ENCODE measurements around the gene CDK5RAP2. TPM values are rescaled to one million over a fixed set of nuclear protein-coding genes. Genes with fewer than 3 reads are reported as not detected.

Gene CDK5RAP2
- total RNA-seq, 4 donors from 2014 or later: 41.6 to 77.2 (median 43.2) TPM

- 68 to 76% methylated on average over 4 of the region's 7 CpGs for WGBS, 2 donors (ENCODE audit: low coverage in 1 of 2)
- H3K36me3 ChIP-seq: peaks cover 0 to 97% of the 10 kb centered on the region in 2 donors
- TF ChIP-seq POLR2AphosphoS5 (IDR thresholded peaks at IDR 0.05) (no peak), CTCF (IDR thresholded peaks at IDR 0.05) (no peak), EP300 (IDR thresholded peaks at IDR 0.05) (no peak), POLR2A (IDR thresholded peaks at IDR 0.05) (no peak)
Measured at GRCh38 chr9:120528829-120529228, 51.1 kb downstream of the CDK5RAP2 start.

GRCh38 chr9:120528327-120528726, 51.6 kb downstream of the CDK5RAP2 start:
- Histone ChIP-seq H3K27ac (no peak overlapping the region), H3K4me1 (no peaks in the 10 kb centered on the region), H3K36me3 (peaks cover 0 to 97% of the 10 kb centered on the region in 2 donors), H3K27me3 (no peaks in the 10 kb centered on the region), H3K9me3 (no peaks in the 10 kb centered on the region), H3K4me3 (no peak overlapping the region)
- WGBS, 2 donors (ENCODE audit: low coverage in 1 of 2): 83 to 100% methylated on average over 1 of the region's 1 CpG
- no peak for ATAC-seq
- no peak for TF ChIP-seq POLR2AphosphoS5 (IDR thresholded peaks at IDR 0.05)
- TF ChIP-seq EP300 (IDR thresholded peaks at IDR 0.05): no peak
- no peak for TF ChIP-seq CTCF (IDR thresholded peaks at IDR 0.05)
- TF ChIP-seq POLR2A (IDR thresholded peaks at IDR 0.05): no peak

More at GRCh38 chr9:120528829-120529228, 51.1 kb downstream of the CDK5RAP2 start:
- Histone ChIP-seq H3K9me3 (no peaks in the 10 kb centered on the region), H3K27ac (no peak overlapping the region), H3K4me1 (no peaks in the 10 kb centered on the region), H3K27me3 (no peaks in the 10 kb centered on the region), H3K4me3 (no peak overlapping the region)
- ATAC-seq: no peak

GRCh38 chr9:120526534-120526933, 53.4 kb downstream of the CDK5RAP2 start:
- WGBS, 2 donors (ENCODE audit: low coverage in 1 of 2): 94 to 100% methylated on average over 2 to 3 of the region's 3 CpGs
- H3K27ac ChIP-seq: no peak overlapping the region
- H3K27me3 ChIP-seq: no peaks in the 10 kb centered on the region
- TF ChIP-seq POLR2AphosphoS5 (IDR thresholded peaks at IDR 0.05) (no peak), POLR2A (IDR thresholded peaks at IDR 0.05) (no peak), CTCF (IDR thresholded peaks at IDR 0.05) (no peak), EP300 (IDR thresholded peaks at IDR 0.05) (no peak)
- no peaks in the 10 kb centered on the region for H3K9me3 ChIP-seq
- ATAC-seq: no peak
- no peak overlapping the region for H3K4me3 ChIP-seq
- H3K4me1 ChIP-seq: no peaks in the 10 kb centered on the region
- peaks cover 0 to 94% of the 10 kb centered on the region in 2 donors for H3K36me3 ChIP-seq

- Histone ChIP-seq H3K27me3 (no peaks in the 10 kb centered on the region), H3K36me3 (peaks cover 0 to 87% of the 10 kb centered on the region in 2 donors), H3K4me3 (no peak overlapping the region), H3K4me1 (no peaks in the 10 kb centered on the region), H3K9me3 (no peaks in the 10 kb centered on the region), H3K27ac (no peak overlapping the region)
- WGBS, 2 donors (ENCODE audit: low coverage in 1 of 2): 33 to 61% methylated on average over 2 to 3 of the region's 3 CpGs
- no peak for TF ChIP-seq EP300 (IDR thresholded peaks at IDR 0.05)
- no peak for TF ChIP-seq POLR2AphosphoS5 (IDR thresholded peaks at IDR 0.05)
- ATAC-seq: no peak
Measured at GRCh38 chr9:120524863-120525262, 55.1 kb downstream of the CDK5RAP2 start.

GRCh38 chr9:120524038-120524437, 55.9 kb downstream of the CDK5RAP2 start:
- no peak for ATAC-seq
- Histone ChIP-seq H3K4me3 (no peak overlapping the region), H3K36me3 (peaks cover 0 to 79% of the 10 kb centered on the region in 2 donors), H3K27me3 (no peaks in the 10 kb centered on the region), H3K4me1 (no peaks in the 10 kb centered on the region), H3K9me3 (no peaks in the 10 kb centered on the region), H3K27ac (no peak overlapping the region)
- TF ChIP-seq EP300 (IDR thresholded peaks at IDR 0.05): no peak
- no peak for TF ChIP-seq CTCF (IDR thresholded peaks at IDR 0.05)
- no peak for TF ChIP-seq POLR2A (IDR thresholded peaks at IDR 0.05)
- TF ChIP-seq POLR2AphosphoS5 (IDR thresholded peaks at IDR 0.05): no peak
- WGBS, 2 donors (ENCODE audit: low coverage in 1 of 2): 100% methylated on average over 3 of the region's 3 CpGs; no CpG with 5 or more reads in 1 of the 2 donors
